Retinal pigment epithelial cell (primary cell): ENCODE data around the gene TUT1.
A peak's percentile ranks its signal among the peaks of the same experiment; 100 is the strongest.

ENCODE experiments used
- DNase-seq: peaks from one replicate; pipeline ENCODE4 v3.0.0-alpha.2; 2010; ENCODE audit warnings: low read depth
- H3K4me3 ChIP-seq: 2 replicates; pipeline ENCODE4 v1.5.1; 2011; ENCODE audit warnings: mild to moderate bottlenecking, low read length, control low read depth, moderate library complexity
- CTCF ChIP-seq: conservative IDR thresholded peaks from 2 replicates; pipeline ENCODE4 v1.5.1; 2011; ENCODE audit warnings: low read depth, low read length, control low read depth, inconsistent platforms

Gene TUT1

GRCh38 chr11:62558669-62559068 is 32.7 kb downstream of the TUT1 start:
- H3K4me3 ChIP-seq, result no peak overlapping the region
- no peak for TF ChIP-seq CTCF
- no peak for DNase-seq

DNA sequence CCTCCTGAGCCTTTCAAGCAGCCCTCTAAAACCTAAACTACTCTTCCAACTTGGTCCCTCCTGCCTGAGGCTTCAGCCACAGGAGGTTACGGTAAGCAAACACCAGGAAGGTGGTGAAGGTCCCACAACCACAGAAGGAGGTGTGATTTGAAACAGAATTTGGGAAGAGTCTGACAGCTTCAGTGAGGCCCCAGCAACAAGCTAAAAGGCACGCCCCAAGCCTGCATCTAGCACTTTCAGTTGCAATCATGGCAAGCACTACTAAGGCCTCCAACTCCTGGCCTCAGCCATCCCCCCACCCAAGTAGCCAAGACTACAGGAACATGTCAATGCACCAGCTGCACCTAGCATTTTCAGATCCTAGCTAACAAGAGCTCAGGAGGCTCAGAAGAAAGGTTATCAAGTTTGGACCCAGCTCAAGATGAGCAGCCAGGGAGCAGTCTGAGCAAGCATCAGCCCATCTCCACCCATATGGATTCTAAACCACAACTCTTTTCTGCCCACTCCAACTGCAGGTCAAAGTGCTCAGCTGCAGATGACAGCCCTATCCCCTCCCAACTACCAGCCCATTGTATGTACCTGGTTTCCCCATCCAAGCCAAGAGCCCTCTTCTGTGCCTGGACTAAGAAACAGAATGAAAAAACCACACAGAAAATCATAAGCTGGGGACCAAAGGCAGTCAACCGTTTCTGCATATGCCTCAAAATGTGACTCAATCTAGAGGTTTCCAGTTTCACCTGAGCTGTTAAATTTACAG is 34.3 kb downstream of the TUT1 start:
- no peak overlapping the region for H3K4me3 ChIP-seq
- no peak for DNase-seq
- TF ChIP-seq CTCF, result no peak

GRCh38 chr11:62556108-62556874 is 35.0 kb downstream of the TUT1 start:
- DNase-seq, result peak; percentile 82
- H3K4me3 ChIP-seq, result peak overlapping the region; percentile 12
- no peak for TF ChIP-seq CTCF

- no peak for TF ChIP-seq CTCF
- peak overlapping the region; percentile 12 for H3K4me3 ChIP-seq
- no peak for DNase-seq
Observed at GRCh38 chr11:62555464-62556107, 35.7 kb downstream of the TUT1 start.

DNA sequence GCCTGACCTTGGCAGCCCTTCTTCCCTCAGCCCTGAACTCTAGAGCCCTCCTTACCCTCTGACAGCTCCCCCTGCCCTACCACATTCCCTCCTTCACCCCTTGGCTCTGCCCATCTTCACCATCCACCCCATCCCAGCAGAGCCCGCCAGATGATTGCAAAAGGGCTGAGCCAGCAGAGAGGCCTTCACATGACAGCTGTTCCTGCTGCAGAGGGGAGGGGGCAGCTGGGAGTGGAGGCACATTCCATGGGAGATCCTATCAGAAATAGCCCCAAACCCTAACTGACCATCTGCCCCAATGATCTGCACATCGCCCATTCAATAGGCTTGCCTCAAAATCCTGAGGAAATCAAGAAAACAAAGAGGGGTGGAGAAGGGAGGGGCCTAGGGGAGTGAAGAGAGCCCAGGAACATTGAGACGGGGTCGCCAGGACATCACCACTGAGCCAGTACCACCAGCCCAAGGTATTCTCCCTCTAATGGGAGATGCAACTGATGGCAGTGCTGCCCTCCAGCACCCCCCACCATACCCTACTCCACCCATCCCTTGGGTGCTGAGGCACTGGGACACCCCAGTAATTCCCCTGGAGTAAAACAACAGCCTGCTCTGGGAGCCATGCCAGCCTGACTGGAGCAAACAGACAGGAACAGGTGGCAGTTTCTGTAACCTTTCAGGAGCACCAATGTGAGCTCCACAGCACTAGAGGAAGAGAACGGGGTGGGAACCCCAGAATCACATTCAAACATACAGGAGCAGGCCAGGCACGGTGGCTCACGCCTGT is 36.7 kb downstream of the TUT1 start:
- no peak overlapping the region for H3K4me3 ChIP-seq
- DNase-seq, result no peak
- TF ChIP-seq CTCF, result no peak

- H3K4me3 ChIP-seq, result peak overlapping the region; percentile 26
- no peak for TF ChIP-seq CTCF
- DNase-seq, result no peak
Observed at GRCh38 chr11:62553839-62554361, 37.4 kb downstream of the TUT1 start.
